NB4 (cell line): Measurements from ENCODE around the gene CDKL5.

Experiments used
- POLR2A ChIP-seq: IDR thresholded peaks from 2 replicates; pipeline ENCODE4 v1.6.1; 2011; ENCODE audit warnings: mild to moderate bottlenecking; ENCODE audit not compliant: insufficient read length; ENCODE audit errors: extremely low read depth
- TF ChIP-seq, protein P1 (sequence below): IDR thresholded peaks from one replicate; pipeline ENCODE4 v1.5.1; 2012; ENCODE audit warnings: low read depth, low read length

- no peak for TF ChIP-seq POLR2A
- TF ChIP-seq, protein P1, sequence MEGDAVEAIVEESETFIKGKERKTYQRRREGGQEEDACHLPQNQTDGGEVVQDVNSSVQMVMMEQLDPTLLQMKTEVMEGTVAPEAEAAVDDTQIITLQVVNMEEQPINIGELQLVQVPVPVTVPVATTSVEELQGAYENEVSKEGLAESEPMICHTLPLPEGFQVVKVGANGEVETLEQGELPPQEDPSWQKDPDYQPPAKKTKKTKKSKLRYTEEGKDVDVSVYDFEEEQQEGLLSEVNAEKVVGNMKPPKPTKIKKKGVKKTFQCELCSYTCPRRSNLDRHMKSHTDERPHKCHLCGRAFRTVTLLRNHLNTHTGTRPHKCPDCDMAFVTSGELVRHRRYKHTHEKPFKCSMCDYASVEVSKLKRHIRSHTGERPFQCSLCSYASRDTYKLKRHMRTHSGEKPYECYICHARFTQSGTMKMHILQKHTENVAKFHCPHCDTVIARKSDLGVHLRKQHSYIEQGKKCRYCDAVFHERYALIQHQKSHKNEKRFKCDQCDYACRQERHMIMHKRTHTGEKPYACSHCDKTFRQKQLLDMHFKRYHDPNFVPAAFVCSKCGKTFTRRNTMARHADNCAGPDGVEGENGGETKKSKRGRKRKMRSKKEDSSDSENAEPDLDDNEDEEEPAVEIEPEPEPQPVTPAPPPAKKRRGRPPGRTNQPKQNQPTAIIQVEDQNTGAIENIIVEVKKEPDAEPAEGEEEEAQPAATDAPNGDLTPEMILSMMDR: no peak
Observed at GRCh38 chrX:18643243-18643642, 217.8 kb downstream of the CDKL5 start.
